ENCODE data around the gene TBL1XR1. TPM values are rescaled to one million over a fixed set of nuclear protein-coding genes. Genes with fewer than 3 reads are reported as not detected.

The TBL1XR1 gene
- total and polyA plus RNA-seq, 2 of the 8 experiments (the other 6 are each of a cell fraction or from before 2014, with no cell fraction given), result 28.1 to 147 TPM

DNA sequence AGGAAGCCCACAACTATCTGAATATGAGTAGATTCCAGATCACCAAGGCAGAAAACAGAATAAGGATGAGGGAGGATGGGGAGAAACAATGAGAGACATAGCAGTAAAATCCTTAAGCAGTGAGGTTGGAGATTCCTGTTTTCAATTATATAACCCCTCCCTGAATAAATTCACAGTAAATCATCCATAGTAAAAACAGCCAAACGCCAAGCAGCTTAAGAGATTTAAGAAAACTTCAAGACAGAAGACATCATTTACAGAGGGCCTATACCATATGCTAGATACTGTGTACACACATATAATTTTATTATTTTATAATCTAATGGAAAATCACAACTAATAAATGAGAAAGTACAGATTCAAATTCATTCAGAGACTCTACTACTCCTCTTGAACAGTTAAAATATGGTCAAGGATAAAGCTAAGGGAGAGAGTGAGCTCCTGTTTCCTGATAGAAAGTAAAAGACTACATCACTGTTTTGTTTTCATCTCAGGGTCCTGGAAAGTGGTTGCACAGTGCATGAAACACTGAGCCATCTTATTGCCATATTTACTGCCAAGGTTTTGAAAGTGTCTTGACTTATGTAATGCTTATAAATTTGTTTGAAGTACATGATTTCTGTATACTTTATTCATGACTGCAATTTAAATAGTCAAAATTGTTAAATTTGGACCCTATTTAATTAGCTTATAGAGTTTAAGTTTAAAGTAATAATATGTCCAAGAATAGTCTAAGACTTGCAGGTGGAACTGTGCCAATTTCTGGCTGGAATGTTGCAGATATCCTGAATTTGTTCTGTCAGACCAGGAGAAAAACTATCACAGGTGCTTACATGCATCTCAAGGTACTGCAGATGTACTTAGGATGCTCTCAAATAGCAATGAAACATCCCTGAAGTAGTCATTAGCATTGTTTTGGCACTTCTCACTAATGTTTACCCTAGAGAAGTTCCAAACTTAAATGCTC, 141.4 kb downstream of the TBL1XR1 start:
- 94% methylated on average over 1 of the region's 1 CpG; no CpG with 5 or more reads in 1 of the 2 experiments for WGBS, 2 experiments (ENCODE audit: extremely low coverage in 1 of 2, insufficient coverage in 1 of 2, insufficient read length in 1 of 2, insufficient replicate concordance in 2 of 2, low coverage in 1 of 2, low lambda C conversion rate in 2 of 2, missing lambda C conversion rate in 1 of 2)
- H2BK15ac ChIP-seq (ENCODE audit: low read length), result no peak overlapping the region
- H3K56ac ChIP-seq (replicated peaks; ENCODE audit: insufficient read length, low read depth, low read length), result no peak overlapping the region
- H4K91ac ChIP-seq (replicated peaks; ENCODE audit: insufficient read length, low read length), result no peak overlapping the region
- no peaks in the 10 kb centered on the region for H3K27me3 ChIP-seq (replicated peaks in 1 of 4; ENCODE audit: control insufficient read depth in 3 of 4, extremely low read depth in 1 of 4, insufficient read depth in 3 of 4, low read length in 3 of 4)
- no peaks in the 10 kb centered on the region for H3K9me3 ChIP-seq (ENCODE audit: insufficient read depth in 2 of 2, low read depth in 1 of 2, low read length in 1 of 2)
- no peak overlapping the region for H2AK5ac ChIP-seq (ENCODE audit: low read depth, low read length)
- no peak overlapping the region for H2BK5ac ChIP-seq (ENCODE audit: low read depth, low read length)
- H2BK20ac ChIP-seq (ENCODE audit: low read length), result no peak overlapping the region
- H3K18ac ChIP-seq (ENCODE audit: extremely low read depth, low read length), result no peak overlapping the region
- no peak for TF ChIP-seq GTF2F1 (IDR thresholded peaks at IDR 0.05; ENCODE audit: borderline replicate concordance, low read depth, low read length)
- no peak overlapping the region for H3K4me3 ChIP-seq (ENCODE audit: extremely low read depth in 1 of 4, insufficient read depth in 2 of 4, low read depth in 3 of 4, low read length in 4 of 4)
- H3K4me1 ChIP-seq (replicated peaks in 1 of 4; ENCODE audit: control insufficient read depth in 3 of 4, insufficient read depth in 4 of 4, low read length in 3 of 4), result peaks cover 0 to 7% (median 0%) of the 10 kb centered on the region in 4 experiments; a peak in 1 of 7 replicates
- FAIRE-seq (no peak), DNase-seq (ENCODE audit: low read depth in 1 of 2, low spot score in 2 of 2) (no peak)
- H4K8ac ChIP-seq (ENCODE audit: extremely low read depth, insufficient read depth, low read length), result no peak overlapping the region
- peaks cover 0 to 16% (median 2%) of the 10 kb centered on the region in 4 experiments; a peak in 2 of 8 replicates for H3K36me3 ChIP-seq (ENCODE audit: control insufficient read depth in 2 of 4, insufficient read depth in 4 of 4, low read length in 3 of 4)
- H2BK12ac ChIP-seq (ENCODE audit: low read depth, low read length), result no peak overlapping the region
- H4K20me1 ChIP-seq (replicated peaks in 1 of 2; ENCODE audit: control insufficient read depth in 1 of 2, insufficient read depth in 2 of 2, low read length in 2 of 2), result peaks cover 0 to 4% of the 10 kb centered on the region in 2 experiments
- H3K4me2 ChIP-seq (ENCODE audit: insufficient read depth in 1 of 2, low read depth in 2 of 2, low read length in 2 of 2), result no peak overlapping the region
- H2BK120ac ChIP-seq (replicated peaks; ENCODE audit: low read depth, low read length), result no peak overlapping the region
- H3K14ac ChIP-seq (ENCODE audit: insufficient read length), result no peak overlapping the region
- H2AFZ ChIP-seq (ENCODE audit: low read length), result no peak overlapping the region
- H4K5ac ChIP-seq (ENCODE audit: insufficient read length, low read depth, low read length), result no peak overlapping the region
- no peak overlapping the region for H3K9ac ChIP-seq (replicated peaks in 1 of 4; ENCODE audit: extremely low read depth in 1 of 4, low read depth in 3 of 4, low read length in 3 of 4)
- H3K27ac ChIP-seq (ENCODE audit: low read depth, low read length), result no peak overlapping the region
- H3K79me1 ChIP-seq (ENCODE audit: low read depth, low read length), result 0 out of 2 replicates have a peak, but pooled peaks cover 4% of the 10 kb centered on the region
- ChIA-PET POLR2A (ENCODE audit: partially characterized antibody) (interaction anchor here (0.6 to 1.3 kb wide), 4 partner anchors 12 to 143 kb away, joined by 3 read pairs; no protein-coding TSS in a partner anchor), CTCF (ENCODE audit: partially characterized antibody) (no interaction called here)
- no peak overlapping the region for H3K23ac ChIP-seq (ENCODE audit: insufficient read length)
- no peaks in the 10 kb centered on the region for H3K23me2 ChIP-seq (ENCODE audit: low read depth, low read length)
- no peak overlapping the region for H3K4ac ChIP-seq (replicated peaks; ENCODE audit: insufficient read length, low read depth, low read length)
- peaks cover 3 to 67% of the 10 kb centered on the region in 2 experiments; a peak in 3 of 4 replicates for H3K79me2 ChIP-seq (ENCODE audit: control insufficient read depth in 1 of 2, insufficient read depth in 2 of 2, low read length in 2 of 2)

Data from H1 (cell line).